Measurements from ENCODE around the gene SLC7A10. TPM values are rescaled to one million over a fixed set of nuclear protein-coding genes. Genes with fewer than 3 reads are reported as not detected.

The SLC7A10 gene
- total and polyA plus RNA-seq, 2 donors (not counting 1 experiment from before 2014, with no cell fraction given) = not detected

DNA sequence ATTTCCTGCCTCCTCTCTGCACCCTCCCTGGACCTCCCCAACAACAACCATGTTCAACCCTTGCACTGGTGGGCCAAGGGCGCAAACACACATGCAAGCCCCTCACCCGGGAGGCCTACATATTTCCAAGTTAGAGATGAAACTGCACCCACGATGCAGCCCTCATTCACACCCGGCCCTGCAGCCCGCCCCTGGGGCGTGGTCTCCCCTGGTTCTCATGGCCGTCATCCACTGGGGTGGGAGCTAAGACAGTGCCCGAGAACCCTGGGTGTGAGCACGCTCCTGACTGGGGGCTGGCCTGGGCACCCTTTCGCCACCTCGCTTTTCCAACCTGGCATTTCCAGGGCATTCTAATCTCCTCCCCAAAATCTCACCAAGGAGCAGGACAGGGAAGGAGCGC, 7.0 kb upstream of the SLC7A10 start:
- H3K9me3 ChIP-seq (ENCODE audit: control insufficient read depth, insufficient read depth, low read depth, low read length) = no peaks in the 10 kb centered on the region
- no peak overlapping the region for H3K9ac ChIP-seq (ENCODE audit: insufficient read depth, low read length)
- no peak overlapping the region for H3K4me2 ChIP-seq (ENCODE audit: extremely low read depth, insufficient read depth, low read length)
- no peak overlapping the region for H2AFZ ChIP-seq (ENCODE audit: low read length)
- no peaks in the 10 kb centered on the region for H3K36me3 ChIP-seq (ENCODE audit: control insufficient read depth, insufficient read depth, low read length)
- DNase-seq (ENCODE audit: low read depth in 2 of 2) = no peak
- H3K4me1 ChIP-seq (ENCODE audit: control insufficient read depth, extremely low read depth, insufficient read depth, low read length) = no peaks in the 10 kb centered on the region
- no peaks in the 10 kb centered on the region for H3K79me2 ChIP-seq (ENCODE audit: control insufficient read depth, insufficient read depth, low read length)
- TF ChIP-seq EZH2 (IDR thresholded peaks at IDR 0.05; ENCODE audit: low read length, missing control alignments) = no peak
- TF ChIP-seq, protein P1, sequence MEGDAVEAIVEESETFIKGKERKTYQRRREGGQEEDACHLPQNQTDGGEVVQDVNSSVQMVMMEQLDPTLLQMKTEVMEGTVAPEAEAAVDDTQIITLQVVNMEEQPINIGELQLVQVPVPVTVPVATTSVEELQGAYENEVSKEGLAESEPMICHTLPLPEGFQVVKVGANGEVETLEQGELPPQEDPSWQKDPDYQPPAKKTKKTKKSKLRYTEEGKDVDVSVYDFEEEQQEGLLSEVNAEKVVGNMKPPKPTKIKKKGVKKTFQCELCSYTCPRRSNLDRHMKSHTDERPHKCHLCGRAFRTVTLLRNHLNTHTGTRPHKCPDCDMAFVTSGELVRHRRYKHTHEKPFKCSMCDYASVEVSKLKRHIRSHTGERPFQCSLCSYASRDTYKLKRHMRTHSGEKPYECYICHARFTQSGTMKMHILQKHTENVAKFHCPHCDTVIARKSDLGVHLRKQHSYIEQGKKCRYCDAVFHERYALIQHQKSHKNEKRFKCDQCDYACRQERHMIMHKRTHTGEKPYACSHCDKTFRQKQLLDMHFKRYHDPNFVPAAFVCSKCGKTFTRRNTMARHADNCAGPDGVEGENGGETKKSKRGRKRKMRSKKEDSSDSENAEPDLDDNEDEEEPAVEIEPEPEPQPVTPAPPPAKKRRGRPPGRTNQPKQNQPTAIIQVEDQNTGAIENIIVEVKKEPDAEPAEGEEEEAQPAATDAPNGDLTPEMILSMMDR (conservative IDR thresholded peaks at IDR 0.05 in 1 of 2, IDR thresholded peaks at IDR 0.05 in 1 of 2; ENCODE audit: low read depth in 1 of 2, low read length in 2 of 2) = no peak
- no peaks in the 10 kb centered on the region for H4K20me1 ChIP-seq (ENCODE audit: control insufficient read depth, extremely low read depth, insufficient read depth, low read length)
- H3K27me3 ChIP-seq (ENCODE audit: control insufficient read depth, insufficient read depth, low read length) = peaks cover 3% of the 10 kb centered on the region
- no peak overlapping the region for H3K27ac ChIP-seq (ENCODE audit: insufficient read depth, low read length)
- no peak overlapping the region for H3K4me3 ChIP-seq (replicated peaks in 1 of 4; ENCODE audit: control extremely low read depth in 1 of 4, insufficient read depth in 1 of 4, low read depth in 3 of 4, low read length in 4 of 4)

DNA sequence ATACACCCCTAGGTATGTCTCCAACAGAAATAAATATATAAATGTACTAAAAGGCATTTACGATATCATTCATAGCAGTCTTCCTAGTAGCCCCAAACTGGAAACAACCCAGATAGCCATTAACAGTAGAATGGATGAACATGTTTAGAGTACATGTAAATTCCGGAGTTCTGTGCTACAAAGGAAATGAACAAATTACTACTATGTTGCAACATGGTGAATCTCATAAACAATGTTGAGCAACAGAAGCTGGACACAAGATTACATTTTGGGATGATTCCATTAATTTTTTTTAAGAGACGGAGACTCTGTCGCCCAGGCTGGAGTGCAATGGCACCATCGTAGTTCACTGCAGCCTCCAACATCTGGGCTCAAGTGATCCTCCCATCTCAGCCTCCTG, 5.9 kb upstream of the SLC7A10 start:
- Histone ChIP-seq H3K4me1 (ENCODE audit: control insufficient read depth, extremely low read depth, insufficient read depth, low read length) (no peaks in the 10 kb centered on the region), H3K9me3 (ENCODE audit: control insufficient read depth, insufficient read depth, low read depth, low read length) (no peaks in the 10 kb centered on the region), H3K4me2 (ENCODE audit: extremely low read depth, insufficient read depth, low read length) (no peak overlapping the region), H3K79me2 (ENCODE audit: control insufficient read depth, insufficient read depth, low read length) (no peaks in the 10 kb centered on the region), H3K4me3 (replicated peaks in 1 of 4; ENCODE audit: control extremely low read depth in 1 of 4, insufficient read depth in 1 of 4, low read depth in 3 of 4, low read length in 4 of 4) (no peak overlapping the region), H3K27ac (ENCODE audit: insufficient read depth, low read length) (no peak overlapping the region), H3K27me3 (ENCODE audit: control insufficient read depth, insufficient read depth, low read length) (peaks cover 13% of the 10 kb centered on the region), H3K36me3 (ENCODE audit: control insufficient read depth, insufficient read depth, low read length) (no peaks in the 10 kb centered on the region), H2AFZ (ENCODE audit: low read length) (no peak overlapping the region), H3K9ac (ENCODE audit: insufficient read depth, low read length) (no peak overlapping the region), H4K20me1 (ENCODE audit: control insufficient read depth, extremely low read depth, insufficient read depth, low read length) (no peaks in the 10 kb centered on the region)
- DNase-seq (ENCODE audit: low read depth in 2 of 2) = peak in 1 of 2 donors; percentile 69
- TF ChIP-seq, protein P1 (conservative IDR thresholded peaks at IDR 0.05 in 1 of 2, IDR thresholded peaks at IDR 0.05 in 1 of 2; ENCODE audit: low read depth in 1 of 2, low read length in 2 of 2) = no peak
- no peak for TF ChIP-seq EZH2 (IDR thresholded peaks at IDR 0.05; ENCODE audit: low read length, missing control alignments)

DNA sequence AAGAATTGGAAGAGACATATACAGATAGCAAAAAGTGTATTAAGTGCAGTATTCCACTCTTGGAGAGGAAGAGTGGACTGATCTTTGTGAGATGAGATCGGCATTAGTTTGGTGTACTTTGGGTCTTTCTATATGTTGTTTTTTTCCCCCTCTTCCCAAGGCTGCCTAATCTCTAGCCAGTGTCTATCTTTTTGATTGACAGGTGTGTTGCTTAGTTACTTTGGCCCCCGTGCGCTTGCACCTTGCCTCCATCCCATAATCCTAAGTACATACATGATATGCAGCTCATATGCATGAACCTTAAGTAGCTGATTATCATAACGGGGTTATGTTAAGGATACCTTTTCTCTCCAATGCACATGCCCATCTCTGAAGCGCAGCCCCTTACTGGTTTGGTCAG, 4.3 kb upstream of the SLC7A10 start:
- Histone ChIP-seq H3K79me2 (ENCODE audit: control insufficient read depth, insufficient read depth, low read length) (no peaks in the 10 kb centered on the region), H3K27me3 (ENCODE audit: control insufficient read depth, insufficient read depth, low read length) (peaks cover 26% of the 10 kb centered on the region), H3K4me3 (replicated peaks in 1 of 4; ENCODE audit: control extremely low read depth in 1 of 4, insufficient read depth in 1 of 4, low read depth in 3 of 4, low read length in 4 of 4) (no peak overlapping the region), H3K4me2 (ENCODE audit: extremely low read depth, insufficient read depth, low read length) (no peak overlapping the region), H3K9me3 (ENCODE audit: control insufficient read depth, insufficient read depth, low read depth, low read length) (no peaks in the 10 kb centered on the region), H3K27ac (ENCODE audit: insufficient read depth, low read length) (no peak overlapping the region), H2AFZ (ENCODE audit: low read length) (no peak overlapping the region), H3K4me1 (ENCODE audit: control insufficient read depth, extremely low read depth, insufficient read depth, low read length) (no peaks in the 10 kb centered on the region), H3K9ac (ENCODE audit: insufficient read depth, low read length) (no peak overlapping the region), H4K20me1 (ENCODE audit: control insufficient read depth, extremely low read depth, insufficient read depth, low read length) (no peaks in the 10 kb centered on the region), H3K36me3 (ENCODE audit: control insufficient read depth, insufficient read depth, low read length) (no peaks in the 10 kb centered on the region)
- no peak for DNase-seq (ENCODE audit: low read depth in 2 of 2)
- TF ChIP-seq, protein P1 (conservative IDR thresholded peaks at IDR 0.05 in 1 of 2, IDR thresholded peaks at IDR 0.05 in 1 of 2; ENCODE audit: low read depth in 1 of 2, low read length in 2 of 2) = no peak
- no peak for TF ChIP-seq EZH2 (IDR thresholded peaks at IDR 0.05; ENCODE audit: low read length, missing control alignments)

All from fibroblast of lung (primary cell).